ENCODE results near the gene CACTIN. TPM values are rescaled to one million over a fixed set of nuclear protein-coding genes. Genes with fewer than 3 reads are reported as not detected.

The CACTIN gene
- total RNA-seq, 1 experiment from 2014 or later = 36.3 TPM

DNA sequence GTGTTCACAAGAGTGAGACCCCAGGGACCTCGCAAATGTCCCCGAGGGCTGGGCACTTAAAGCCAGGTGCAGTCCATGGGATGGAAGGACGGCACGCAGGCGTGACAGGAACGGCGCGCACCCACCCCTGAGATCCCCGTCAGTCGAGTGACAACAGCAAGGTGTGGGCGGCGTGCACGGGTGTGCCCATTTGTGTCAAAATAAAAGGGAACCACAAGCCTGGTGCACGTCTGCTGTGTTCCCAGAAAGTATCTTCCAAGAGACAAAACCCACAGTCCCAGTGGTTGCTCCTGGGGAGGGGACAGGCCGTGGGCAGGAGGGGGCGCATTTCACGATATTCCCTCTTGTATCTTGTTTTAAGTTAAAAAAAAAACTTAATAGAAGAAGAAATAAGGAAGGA lies 15.7 kb upstream of the CACTIN start:
- TF ChIP-seq, protein P1, sequence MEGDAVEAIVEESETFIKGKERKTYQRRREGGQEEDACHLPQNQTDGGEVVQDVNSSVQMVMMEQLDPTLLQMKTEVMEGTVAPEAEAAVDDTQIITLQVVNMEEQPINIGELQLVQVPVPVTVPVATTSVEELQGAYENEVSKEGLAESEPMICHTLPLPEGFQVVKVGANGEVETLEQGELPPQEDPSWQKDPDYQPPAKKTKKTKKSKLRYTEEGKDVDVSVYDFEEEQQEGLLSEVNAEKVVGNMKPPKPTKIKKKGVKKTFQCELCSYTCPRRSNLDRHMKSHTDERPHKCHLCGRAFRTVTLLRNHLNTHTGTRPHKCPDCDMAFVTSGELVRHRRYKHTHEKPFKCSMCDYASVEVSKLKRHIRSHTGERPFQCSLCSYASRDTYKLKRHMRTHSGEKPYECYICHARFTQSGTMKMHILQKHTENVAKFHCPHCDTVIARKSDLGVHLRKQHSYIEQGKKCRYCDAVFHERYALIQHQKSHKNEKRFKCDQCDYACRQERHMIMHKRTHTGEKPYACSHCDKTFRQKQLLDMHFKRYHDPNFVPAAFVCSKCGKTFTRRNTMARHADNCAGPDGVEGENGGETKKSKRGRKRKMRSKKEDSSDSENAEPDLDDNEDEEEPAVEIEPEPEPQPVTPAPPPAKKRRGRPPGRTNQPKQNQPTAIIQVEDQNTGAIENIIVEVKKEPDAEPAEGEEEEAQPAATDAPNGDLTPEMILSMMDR (conservative IDR thresholded peaks at IDR 0.05; ENCODE audit: low read depth, low read length) = no peak
- TF ChIP-seq EZH2 (IDR thresholded peaks at IDR 0.05; ENCODE audit: borderline replicate concordance, low read depth, low read length, poor library complexity, severe bottlenecking) = no peak
- intact Hi-C loops (cut with micrococcal nuclease; ENCODE audit: unreplicated experiment) = no loop called here
- H3K9me3 ChIP-seq (ENCODE audit: low read depth, low read length, poor library complexity, severe bottlenecking) = no peaks in the 10 kb centered on the region
- ChIA-PET CTCF (no interaction called here), POLR2A (ENCODE audit: low non-redundant PET) (no interaction called here)
- H3K36me3 ChIP-seq (ENCODE audit: insufficient read depth, low read length, poor library complexity, severe bottlenecking) = peaks cover 12% of the 10 kb centered on the region
- H3K4me3 ChIP-seq (ENCODE audit: low read depth, low read length, poor library complexity, severe bottlenecking) = no peak overlapping the region
- no TSS peak for BruUV-seq (replicated peaks)
- no peak for DNase-seq (ENCODE audit: low spot score)
- H3K4me1 ChIP-seq (ENCODE audit: insufficient read depth, low read length, poor library complexity, severe bottlenecking) = no peaks in the 10 kb centered on the region
- no peak overlapping the region for H3K27ac ChIP-seq (ENCODE audit: low read depth, low read length, poor library complexity, severe bottlenecking)
- no peaks in the 10 kb centered on the region for H3K27me3 ChIP-seq (replicated peaks; ENCODE audit: insufficient read depth, low read depth, low read length, poor library complexity)

DNA sequence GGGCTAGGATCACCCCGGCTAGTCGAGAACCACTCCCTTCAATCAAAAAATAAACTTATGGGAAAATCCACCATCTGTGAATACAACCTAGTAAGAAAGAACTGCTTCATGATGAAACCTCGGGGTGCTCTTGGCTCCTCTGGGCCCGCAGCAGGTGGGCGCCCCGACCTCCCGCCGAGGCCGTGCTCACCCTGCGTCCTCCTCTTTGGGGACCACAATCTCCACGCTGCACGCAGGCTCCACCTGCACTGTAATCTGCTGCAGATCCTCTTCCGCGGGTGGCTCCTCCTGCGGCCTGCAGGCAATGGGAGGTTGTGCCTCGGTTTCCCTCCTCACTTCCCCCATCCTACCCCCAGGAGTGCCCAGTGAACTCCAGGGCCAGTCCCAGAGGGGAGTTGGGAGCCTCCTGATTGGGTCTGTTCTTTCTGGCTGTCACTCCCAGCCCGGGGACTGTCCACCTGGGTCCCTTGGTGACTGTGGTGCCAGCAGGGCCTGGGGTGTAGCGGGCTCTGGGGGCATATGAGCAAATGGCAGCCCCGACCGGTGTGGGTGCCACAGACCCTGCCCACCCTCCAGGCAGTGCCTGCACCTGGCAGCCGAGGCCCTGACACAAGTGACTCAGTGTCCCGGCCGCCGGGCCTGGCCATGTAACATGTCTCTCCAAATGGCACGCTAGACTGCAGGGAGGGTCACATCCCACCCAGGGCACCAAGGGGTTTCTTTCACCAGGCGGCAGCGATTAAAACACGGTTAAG lies 15.1 kb upstream of the CACTIN start:
- Histone ChIP-seq H3K4me1 (ENCODE audit: insufficient read depth, low read length, poor library complexity, severe bottlenecking) (no peaks in the 10 kb centered on the region), H3K27me3 (replicated peaks; ENCODE audit: insufficient read depth, low read depth, low read length, poor library complexity) (no peaks in the 10 kb centered on the region), H3K27ac (ENCODE audit: low read depth, low read length, poor library complexity, severe bottlenecking) (no peak overlapping the region), H3K9me3 (ENCODE audit: low read depth, low read length, poor library complexity, severe bottlenecking) (no peaks in the 10 kb centered on the region), H3K4me3 (ENCODE audit: low read depth, low read length, poor library complexity, severe bottlenecking) (no peak overlapping the region), H3K36me3 (ENCODE audit: insufficient read depth, low read length, poor library complexity, severe bottlenecking) (peaks cover 12% of the 10 kb centered on the region)
- intact Hi-C loops (cut with micrococcal nuclease; ENCODE audit: unreplicated experiment) = no loop called here
- CTCF ChIA-PET = no interaction called here
- TF ChIP-seq EZH2 (IDR thresholded peaks at IDR 0.05; ENCODE audit: borderline replicate concordance, low read depth, low read length, poor library complexity, severe bottlenecking) = no peak
- DNase-seq (ENCODE audit: low spot score) = no peak
- POLR2A ChIA-PET (ENCODE audit: low non-redundant PET) = no interaction called here
- no TSS peak for BruUV-seq (replicated peaks)

GRCh38 chr19:3639479-3639878 lies 12.9 kb upstream of the CACTIN start:
- no peak for DNase-seq (ENCODE audit: low spot score)
- intact Hi-C loops (cut with micrococcal nuclease; ENCODE audit: unreplicated experiment) = no loop called here
- CTCF ChIA-PET = no interaction called here
- Histone ChIP-seq H3K27ac (ENCODE audit: low read depth, low read length, poor library complexity, severe bottlenecking) (no peak overlapping the region), H3K4me1 (ENCODE audit: insufficient read depth, low read length, poor library complexity, severe bottlenecking) (no peaks in the 10 kb centered on the region), H3K36me3 (ENCODE audit: insufficient read depth, low read length, poor library complexity, severe bottlenecking) (peaks cover 8% of the 10 kb centered on the region), H3K4me3 (ENCODE audit: low read depth, low read length, poor library complexity, severe bottlenecking) (no peak overlapping the region), H3K9me3 (ENCODE audit: low read depth, low read length, poor library complexity, severe bottlenecking) (no peaks in the 10 kb centered on the region), H3K27me3 (replicated peaks; ENCODE audit: insufficient read depth, low read depth, low read length, poor library complexity) (no peaks in the 10 kb centered on the region)
- TF ChIP-seq, protein P1 (conservative IDR thresholded peaks at IDR 0.05; ENCODE audit: low read depth, low read length) = no peak
- no peak for TF ChIP-seq EZH2 (IDR thresholded peaks at IDR 0.05; ENCODE audit: borderline replicate concordance, low read depth, low read length, poor library complexity, severe bottlenecking)
- BruUV-seq (replicated peaks) = no TSS peak
- POLR2A ChIA-PET (ENCODE audit: low non-redundant PET) = no interaction called here

Data from A673 (cell line).